Right cardiac atrium (tissue), 5 donors: Measurements from ENCODE around the gene TMCC1. TPM values are rescaled to one million over a fixed set of nuclear protein-coding genes. Genes with fewer than 3 reads are reported as not detected.
"Not testable (repeated sequence)": the region's sequence is repeated elsewhere in the genome, so short reads cannot be mapped to it uniquely, and the experiment has no call there.

Experiments
- ATAC-seq, 2 donors: fragments of 200-7000 bp; cut with Tn5 transposase; one replicate each; pipeline versions ENCODE4 v1.8.0 to v1.9.1; 2020; ENCODE audit warnings: moderate library complexity in 2 of 2, mild to moderate bottlenecking in 1 of 2
- DNase-seq, 3 donors: peaks; one replicate each; pipeline ENCODE4 v3.0.0-alpha.2; 2020
- H3K27ac ChIP-seq: one replicate; pipeline ENCODE4 v1.5.1; 2013; ENCODE audit warnings: mild to moderate bottlenecking, low read length, control low read depth, moderate library complexity
- H3K27me3 ChIP-seq: one replicate; pipeline ENCODE4 v1.6.1; 2013; ENCODE audit not compliant: control insufficient read depth, insufficient read depth
- H3K4me1 ChIP-seq: one replicate; pipeline ENCODE4 v1.6.1; 2013; ENCODE audit warnings: low read length; ENCODE audit not compliant: control insufficient read depth, insufficient read depth
- H3K4me3 ChIP-seq: one replicate; pipeline ENCODE4 v1.5.1; 2013; ENCODE audit warnings: low read length, control low read depth
- H3K9me3 ChIP-seq: one replicate; pipeline ENCODE4 v1.6.1; 2013; ENCODE audit warnings: low read length; ENCODE audit not compliant: control insufficient read depth
- WGBS: extraction: QIAGEN DNeasy Blood & Tissue Kit; methylation state at CpG from one replicate; pipeline ENCODE4 v1.1.7; 2013; 5-methylcytosine and 5-hydroxymethylcytosine counted together
- intact Hi-C, 4 donors: fragments of 100-400 bp; cut with DNase I; formaldehyde crosslinking; loops; one replicate each; pipeline versions ENCODE4 v1.11.0 to v1.14.0; 2022 to 2023
- polyA plus RNA-seq: library from polyadenylated mRNA; stranded (reverse); fragments of 200-250 nt; gene quantifications from one replicate; pipeline ENCODE4 v1.2.3, GENCODE V29; 2013
- total RNA-seq, 4 donors: library from RNA; stranded (reverse); fragmentation: NEBNext Ultra II Directional; extraction: Animal tissue kit (Norgen Biotek cat#: 25700); gene quantifications; one replicate each; pipeline ENCODE4 v1.2.1, GENCODE V29; 2021
- donor health status: healthy with polysubstance abuse.
- donor health status: DM: no; HTN: yes; CAD: no.
- donor health status: DM: no; HTN: no; CAD: no.
- donor health status: DM: no; HTN: yes; CAD: no; lungs with severe emphysema.
- donor health status: DM: yes; HTN: yes; CAD: no.

Gene TMCC1
- total and polyA plus RNA-seq, 5 donors: 12.9 to 45.0 (median 42.9) TPM

DNA sequence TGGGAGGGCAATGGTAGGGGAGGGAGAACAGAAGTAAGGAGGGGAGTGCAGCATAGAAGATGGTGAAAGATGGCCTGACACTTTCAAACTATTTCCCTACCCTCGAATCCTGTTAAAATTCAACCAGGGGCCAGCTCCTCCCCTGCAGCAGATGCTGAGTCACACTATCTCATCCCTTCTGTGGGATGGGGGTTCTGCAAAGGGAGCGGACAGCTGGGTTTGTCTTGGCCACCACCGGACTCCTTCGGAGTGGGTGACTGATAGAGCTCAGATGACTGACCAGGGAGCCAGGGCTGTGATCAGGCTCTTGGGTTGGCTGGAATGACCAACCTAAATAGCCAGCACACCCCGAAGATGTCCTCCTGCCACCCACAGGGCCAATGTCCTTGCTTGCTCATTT, 33.6 kb upstream of the TMCC1 start:
- no peak overlapping the region for H3K4me3 ChIP-seq
- H3K4me1 ChIP-seq: no peaks in the 10 kb centered on the region
- no peaks in the 10 kb centered on the region for H3K27me3 ChIP-seq
- H3K9me3 ChIP-seq: peaks cover 3% of the 10 kb centered on the region
- intact Hi-C loops: loop anchor here in 1 of 4 donors (10.0 kb wide), 1 partner anchor 92 kb away; no protein-coding TSS in a partner anchor
- peak in 1 of 2 donors; percentile 26 for ATAC-seq
- no peak overlapping the region for H3K27ac ChIP-seq
- DNase-seq: no peak
- 51% methylated on average over 5 of the region's 5 CpGs for WGBS

DNA sequence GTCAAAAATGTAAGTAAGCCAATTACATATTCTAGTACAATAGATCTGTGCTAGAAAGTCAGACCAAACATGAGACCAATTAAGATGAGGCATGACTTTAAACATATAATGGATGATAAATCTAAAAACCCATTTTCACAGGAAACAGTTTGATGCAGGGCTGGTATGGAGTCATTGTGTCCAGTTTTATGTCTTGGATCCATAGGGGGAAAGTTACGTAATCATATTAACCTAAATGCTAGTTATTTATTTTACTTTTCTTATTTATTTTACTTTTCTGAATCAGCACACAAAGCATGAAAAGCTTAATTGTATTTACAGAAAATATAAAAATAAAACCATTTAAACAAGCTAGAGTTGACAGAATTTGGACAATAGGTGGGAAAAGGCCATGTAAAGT, 26.3 kb upstream of the TMCC1 start:
- Histone ChIP-seq H3K4me3 (no peak overlapping the region), H3K27ac (no peak overlapping the region), H3K9me3 (peaks cover 4% of the 10 kb centered on the region), H3K27me3 (no peaks in the 10 kb centered on the region), H3K4me1 (no peaks in the 10 kb centered on the region)
- intact Hi-C loops: loop anchor here in 1 of 4 donors (10.0 kb wide), 1 partner anchor 85 kb away; no protein-coding TSS in a partner anchor
- no peak for ATAC-seq
- WGBS: 97% methylated on average over 1 of the region's 1 CpG
- DNase-seq: no peak

DNA sequence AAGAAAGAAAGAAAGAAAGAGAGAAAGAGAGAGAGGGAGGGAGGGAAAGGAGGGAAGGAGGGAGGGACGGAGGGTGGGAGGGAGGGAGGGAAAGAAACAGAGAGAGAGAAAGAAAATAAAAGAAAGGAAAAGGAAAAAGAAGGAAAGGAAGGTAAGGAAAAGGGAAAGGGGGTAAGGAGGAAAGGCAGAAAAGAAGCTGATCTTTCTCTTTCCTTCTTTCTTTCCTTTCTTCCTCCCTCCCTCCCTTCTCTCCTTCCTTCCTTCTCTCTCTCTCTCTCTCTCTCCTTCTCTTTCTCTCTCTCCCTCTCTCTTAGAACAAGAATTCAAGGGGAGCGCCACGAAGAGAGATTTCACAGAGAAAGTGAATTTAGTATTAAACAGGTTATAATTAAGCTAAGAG, 25.8 kb upstream of the TMCC1 start:
- peaks cover 4% of the 10 kb centered on the region for H3K9me3 ChIP-seq
- DNase-seq (no peak), ATAC-seq (no peak)
- H3K27me3 ChIP-seq: no peaks in the 10 kb centered on the region
- 92% methylated on average over 3 of the region's 3 CpGs for WGBS
- H3K4me3 ChIP-seq: no peak overlapping the region
- intact Hi-C loops: no loop called here
- H3K27ac ChIP-seq: no peak overlapping the region
- no peaks in the 10 kb centered on the region for H3K4me1 ChIP-seq

DNA sequence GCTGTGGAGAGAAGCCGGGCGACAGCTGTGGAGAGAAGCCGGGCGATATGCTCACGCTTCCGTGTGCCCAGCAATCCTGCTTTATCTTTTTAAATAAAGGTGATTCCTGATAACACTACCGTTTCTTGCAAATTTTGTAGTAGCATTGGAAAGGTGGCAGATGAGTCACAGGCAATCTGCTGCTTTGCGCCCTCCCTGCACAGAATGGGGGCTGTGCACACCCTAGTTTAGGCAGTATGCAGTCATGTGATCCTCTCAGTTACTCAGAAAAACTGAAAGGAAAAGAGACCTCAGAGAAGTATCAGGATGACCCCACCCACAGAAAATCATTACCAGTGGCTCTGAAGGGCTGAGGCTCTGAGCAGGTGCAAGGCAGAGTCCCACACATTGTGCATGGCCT, 24.9 kb upstream of the TMCC1 start:
- DNase-seq (no peak), ATAC-seq (no peak)
- Histone ChIP-seq H3K9me3 (peaks cover 4% of the 10 kb centered on the region), H3K27ac (no peak overlapping the region), H3K4me3 (no peak overlapping the region), H3K4me1 (no peaks in the 10 kb centered on the region), H3K27me3 (no peaks in the 10 kb centered on the region)
- intact Hi-C loops: no loop called here
- 92% methylated on average over 8 of the region's 8 CpGs for WGBS

DNA sequence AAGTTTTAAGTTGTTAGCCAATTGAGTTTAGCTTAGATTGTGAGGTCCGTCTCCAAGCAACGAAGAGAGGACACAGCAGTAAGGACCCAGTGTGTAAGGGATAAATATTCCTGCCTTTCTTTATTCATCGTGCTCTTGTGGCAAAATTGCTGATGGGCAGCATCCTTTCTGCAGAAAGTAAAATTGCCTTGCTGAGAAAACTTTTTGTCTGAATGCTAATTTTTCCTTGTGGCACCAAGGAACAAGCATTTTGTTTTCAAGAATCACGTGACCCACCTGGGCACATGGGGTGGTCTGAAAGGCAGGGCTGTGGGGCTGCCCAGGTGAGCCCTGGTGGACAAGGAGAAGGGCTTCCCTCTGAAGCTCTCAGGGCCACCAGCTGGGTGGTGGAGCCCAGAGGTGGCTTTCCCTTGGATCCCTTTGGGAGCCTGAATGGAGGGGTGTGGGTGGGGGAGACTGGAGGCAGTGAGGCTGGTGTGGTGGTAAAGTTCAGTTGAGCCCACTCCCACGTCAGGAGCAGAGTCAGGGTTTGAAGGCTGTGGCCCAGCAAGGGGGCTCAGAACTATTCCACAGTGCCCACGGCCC, 24.0 kb upstream of the TMCC1 start:
- no peaks in the 10 kb centered on the region for H3K27me3 ChIP-seq
- intact Hi-C loops: no loop called here
- ATAC-seq (no peak), DNase-seq (no peak)
- H3K27ac ChIP-seq: no peak overlapping the region
- H3K4me1 ChIP-seq: no peaks in the 10 kb centered on the region
- WGBS: 89% methylated on average over 6 of the region's 6 CpGs
- H3K9me3 ChIP-seq: peaks cover 4% of the 10 kb centered on the region
- no peak overlapping the region for H3K4me3 ChIP-seq

DNA sequence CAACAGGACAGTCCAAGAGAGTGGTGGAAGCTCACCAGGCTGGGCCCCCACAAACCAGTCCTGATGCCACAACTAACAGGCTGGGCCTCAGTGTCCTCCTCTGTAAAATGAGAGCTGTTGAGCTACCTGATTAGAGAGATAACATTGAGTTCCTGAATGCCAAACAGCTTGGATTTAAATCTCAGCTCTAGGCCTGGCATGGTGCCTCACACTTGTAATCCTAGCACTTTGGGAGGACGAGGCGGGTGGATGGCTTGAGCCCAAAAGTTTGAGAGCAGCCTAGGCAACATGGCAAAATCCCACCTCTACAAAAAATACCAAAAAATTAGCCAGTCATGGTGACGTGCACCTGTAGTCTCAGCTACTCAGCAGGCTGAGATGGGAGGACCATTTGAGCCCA, 20.1 kb upstream of the TMCC1 start:
- Histone ChIP-seq H3K27ac (no peak overlapping the region), H3K9me3 (peaks cover 4% of the 10 kb centered on the region), H3K27me3 (no peaks in the 10 kb centered on the region), H3K4me3 (no peak overlapping the region), H3K4me1 (no peaks in the 10 kb centered on the region)
- intact Hi-C loops: no loop called here
- 70% methylated on average over 3 of the region's 3 CpGs for WGBS
- ATAC-seq: no peak
- DNase-seq: no peak

DNA sequence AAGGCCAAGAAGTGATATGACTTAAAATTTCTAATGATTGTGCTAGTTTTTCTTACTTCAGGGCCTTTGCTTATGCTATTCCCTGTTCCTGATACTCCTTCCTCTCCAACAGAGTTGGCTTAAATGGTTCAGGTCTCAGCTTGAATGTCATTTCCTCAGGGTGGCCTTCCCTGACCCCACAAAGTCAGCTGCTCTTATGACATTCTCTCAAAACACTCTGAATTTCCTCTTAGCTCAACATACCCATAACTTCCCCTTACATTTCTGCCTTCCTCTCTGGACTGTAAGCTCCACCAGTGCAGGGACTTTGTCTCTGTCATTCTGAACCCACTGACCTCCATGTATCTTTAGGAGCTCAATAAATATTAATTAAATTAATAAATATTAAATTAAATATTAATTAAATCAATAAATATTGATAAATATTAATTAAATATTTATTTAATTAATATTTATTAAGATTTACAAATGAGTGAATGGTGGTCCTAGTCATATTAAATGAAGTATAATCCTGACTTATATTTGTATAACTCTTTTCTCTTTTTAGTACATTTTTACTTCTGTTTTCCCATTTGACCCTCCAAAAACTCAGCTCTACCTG, 17.9 kb upstream of the TMCC1 start:
- H3K9me3 ChIP-seq: no peaks in the 10 kb centered on the region
- H3K4me1 ChIP-seq: no peaks in the 10 kb centered on the region
- intact Hi-C loops: no loop called here
- H3K27me3 ChIP-seq: no peaks in the 10 kb centered on the region
- H3K27ac ChIP-seq: no peak overlapping the region
- DNase-seq (no peak), ATAC-seq (peak; percentile 47 to 61)
- H3K4me3 ChIP-seq: no peak overlapping the region

DNA sequence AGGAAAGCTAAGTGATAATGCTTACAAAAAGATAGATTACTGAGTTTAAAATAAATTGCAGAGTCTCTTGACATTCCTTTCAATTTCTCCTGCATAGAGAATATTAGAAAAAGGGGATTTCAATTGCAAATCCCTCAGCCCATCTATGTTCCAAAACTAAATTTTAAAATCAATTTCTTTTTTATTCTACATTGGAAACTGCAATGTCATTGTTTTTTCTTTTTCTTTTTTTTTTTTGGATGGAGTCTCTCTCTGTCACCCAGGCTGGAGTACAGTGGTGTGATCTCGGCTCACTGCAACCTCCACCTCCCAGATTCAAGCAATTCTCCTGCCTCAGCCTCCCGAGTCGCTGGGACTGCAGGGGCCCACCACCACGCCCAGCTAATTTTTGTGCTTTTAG, 15.7 kb upstream of the TMCC1 start:
- H3K4me1 ChIP-seq, ATAC-seq, H3K27me3 ChIP-seq, H3K9me3 ChIP-seq, H3K27ac ChIP-seq, DNase-seq, H3K4me3 ChIP-seq, intact Hi-C loops: not testable (repeated sequence)
- WGBS: 93% methylated on average over 4 of the region's 4 CpGs

DNA sequence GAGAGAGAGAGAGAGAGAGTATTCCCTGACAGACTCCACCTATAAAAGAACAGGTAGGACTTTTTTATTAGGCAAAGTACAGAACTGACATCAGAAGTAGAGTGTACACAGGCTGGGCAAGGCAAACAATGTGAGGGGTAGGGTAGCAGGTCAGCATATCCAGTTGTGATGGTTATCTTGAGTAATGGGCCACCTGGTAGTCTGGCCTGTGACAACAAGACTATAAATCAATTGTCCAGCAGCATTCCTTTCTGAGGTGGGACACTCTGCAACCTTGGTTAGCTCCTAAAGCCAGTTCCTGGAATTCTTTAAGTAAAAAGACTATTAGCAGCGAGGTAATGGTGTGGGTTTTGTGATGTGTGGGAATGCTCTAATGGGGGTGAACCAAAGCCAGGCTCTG, 14.9 kb upstream of the TMCC1 start:
- no peak for DNase-seq
- 77% methylated on average over 1 of the region's 1 CpG for whole genome bisulfite sequencing
- Histone ChIP-seq H3K27me3 (no peaks in the 10 kb centered on the region), H3K4me3 (no peak overlapping the region), H3K9me3 (no peaks in the 10 kb centered on the region), H3K4me1 (no peaks in the 10 kb centered on the region), H3K27ac (no peak overlapping the region)
- no peak for ATAC-seq
- intact Hi-C loops: no loop called here

DNA sequence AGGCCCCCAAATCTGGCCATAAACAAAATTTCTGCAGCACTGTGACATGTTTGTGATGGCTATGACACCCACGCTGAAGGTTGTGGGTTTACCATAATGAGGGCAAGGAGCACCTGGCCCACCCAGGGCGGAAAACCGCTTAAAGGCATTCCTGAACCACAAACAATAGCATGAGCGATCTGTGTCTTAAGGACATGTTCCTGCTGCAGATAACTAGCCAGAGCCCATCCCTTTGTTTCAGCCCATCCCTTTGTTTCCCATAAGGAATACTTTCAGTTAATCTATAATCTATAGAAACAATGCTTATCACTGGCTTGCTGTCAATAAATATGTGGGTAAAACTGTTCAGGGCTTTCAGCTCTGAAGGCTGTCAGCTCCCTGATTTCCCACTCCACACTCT, 7.8 kb upstream of the TMCC1 start:
- intact Hi-C loops: not testable (repeated sequence)

DNA sequence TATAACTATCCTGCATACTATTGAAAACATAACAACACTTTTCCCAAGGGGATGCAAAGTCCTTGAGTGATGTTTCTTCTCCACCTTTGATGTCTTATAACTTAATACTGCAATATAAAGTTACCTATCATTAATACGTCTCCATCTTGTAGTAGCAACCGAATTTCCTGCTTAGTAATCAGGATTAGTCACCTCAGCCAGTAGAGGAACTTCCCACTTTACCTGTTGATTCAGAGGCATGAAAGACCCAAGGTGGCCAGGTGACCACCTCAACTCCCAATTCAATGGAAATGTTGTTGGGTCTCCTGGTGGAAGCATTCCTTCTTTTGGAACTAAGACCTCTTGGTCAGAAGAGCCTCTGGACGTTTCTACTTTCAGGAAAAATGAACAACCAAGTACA, 3.5 kb upstream of the TMCC1 start:
- Histone ChIP-seq H3K9me3 (no peaks in the 10 kb centered on the region), H3K4me3 (no peak overlapping the region), H3K27me3 (no peaks in the 10 kb centered on the region), H3K27ac (no peak overlapping the region), H3K4me1 (no peaks in the 10 kb centered on the region)
- DNase-seq: no peak
- intact Hi-C loops: no loop called here
- whole genome bisulfite sequencing: 90% methylated on average over 3 of the region's 3 CpGs
- ATAC-seq: no peak

More for the DNA sequence above, 7.8 kb upstream of the TMCC1 start:
- not testable (repeated sequence) for DNase-seq, H3K27me3 ChIP-seq, H3K9me3 ChIP-seq, ATAC-seq, H3K27ac ChIP-seq, H3K4me1 ChIP-seq, H3K4me3 ChIP-seq
- WGBS: 97% methylated on average over 4 of the region's 4 CpGs
